Measurements from ENCODE around the gene GRM7. TPM values are rescaled to one million over a fixed set of nuclear protein-coding genes. Genes with fewer than 3 reads are reported as not detected.

Gene GRM7
- total and polyA plus RNA-seq, 2 experiments from 2014 or later = 0.40 TPM; not detected in 1

DNA sequence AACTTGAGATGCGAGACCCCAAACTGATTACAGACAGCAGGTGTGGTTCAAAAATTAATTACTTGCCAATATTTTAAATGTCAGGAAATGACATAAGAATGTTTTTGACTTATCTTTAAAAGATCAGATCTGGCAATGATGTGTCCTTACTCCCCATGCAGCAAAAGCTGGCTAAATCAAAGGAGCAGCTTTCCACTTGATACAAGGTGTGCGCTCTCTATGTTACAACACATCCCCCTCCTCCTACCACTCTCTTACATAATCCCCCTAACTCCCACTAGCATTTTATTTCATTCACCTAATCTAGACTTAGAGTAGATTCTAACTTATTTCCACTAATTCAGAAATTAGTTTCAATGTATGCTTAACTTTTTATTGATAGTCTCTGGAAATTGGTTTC, 609.0 kb downstream of the GRM7 start:
- TF ChIP-seq CREB1 (CRISPR knock-in tag; IDR thresholded peaks at IDR 0.05; ENCODE audit: low read depth) = no peak
- no peak for TF ChIP-seq STAT1 (IDR thresholded peaks at IDR 0.05; ENCODE audit: unreplicated experiment)
- TF ChIP-seq JUNB (IDR thresholded peaks at IDR 0.05; ENCODE audit: unreplicated experiment) = no peak
- TF ChIP-seq NANOG (IDR thresholded peaks at IDR 0.05; ENCODE audit: borderline replicate concordance) = no peak
- TF ChIP-seq, protein P1, sequence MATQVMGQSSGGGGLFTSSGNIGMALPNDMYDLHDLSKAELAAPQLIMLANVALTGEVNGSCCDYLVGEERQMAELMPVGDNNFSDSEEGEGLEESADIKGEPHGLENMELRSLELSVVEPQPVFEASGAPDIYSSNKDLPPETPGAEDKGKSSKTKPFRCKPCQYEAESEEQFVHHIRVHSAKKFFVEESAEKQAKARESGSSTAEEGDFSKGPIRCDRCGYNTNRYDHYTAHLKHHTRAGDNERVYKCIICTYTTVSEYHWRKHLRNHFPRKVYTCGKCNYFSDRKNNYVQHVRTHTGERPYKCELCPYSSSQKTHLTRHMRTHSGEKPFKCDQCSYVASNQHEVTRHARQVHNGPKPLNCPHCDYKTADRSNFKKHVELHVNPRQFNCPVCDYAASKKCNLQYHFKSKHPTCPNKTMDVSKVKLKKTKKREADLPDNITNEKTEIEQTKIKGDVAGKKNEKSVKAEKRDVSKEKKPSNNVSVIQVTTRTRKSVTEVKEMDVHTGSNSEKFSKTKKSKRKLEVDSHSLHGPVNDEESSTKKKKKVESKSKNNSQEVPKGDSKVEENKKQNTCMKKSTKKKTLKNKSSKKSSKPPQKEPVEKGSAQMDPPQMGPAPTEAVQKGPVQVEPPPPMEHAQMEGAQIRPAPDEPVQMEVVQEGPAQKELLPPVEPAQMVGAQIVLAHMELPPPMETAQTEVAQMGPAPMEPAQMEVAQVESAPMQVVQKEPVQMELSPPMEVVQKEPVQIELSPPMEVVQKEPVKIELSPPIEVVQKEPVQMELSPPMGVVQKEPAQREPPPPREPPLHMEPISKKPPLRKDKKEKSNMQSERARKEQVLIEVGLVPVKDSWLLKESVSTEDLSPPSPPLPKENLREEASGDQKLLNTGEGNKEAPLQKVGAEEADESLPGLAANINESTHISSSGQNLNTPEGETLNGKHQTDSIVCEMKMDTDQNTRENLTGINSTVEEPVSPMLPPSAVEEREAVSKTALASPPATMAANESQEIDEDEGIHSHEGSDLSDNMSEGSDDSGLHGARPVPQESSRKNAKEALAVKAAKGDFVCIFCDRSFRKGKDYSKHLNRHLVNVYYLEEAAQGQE (IDR thresholded peaks at IDR 0.05; ENCODE audit: unreplicated experiment) = no peak
- TF ChIP-seq, protein P2, sequence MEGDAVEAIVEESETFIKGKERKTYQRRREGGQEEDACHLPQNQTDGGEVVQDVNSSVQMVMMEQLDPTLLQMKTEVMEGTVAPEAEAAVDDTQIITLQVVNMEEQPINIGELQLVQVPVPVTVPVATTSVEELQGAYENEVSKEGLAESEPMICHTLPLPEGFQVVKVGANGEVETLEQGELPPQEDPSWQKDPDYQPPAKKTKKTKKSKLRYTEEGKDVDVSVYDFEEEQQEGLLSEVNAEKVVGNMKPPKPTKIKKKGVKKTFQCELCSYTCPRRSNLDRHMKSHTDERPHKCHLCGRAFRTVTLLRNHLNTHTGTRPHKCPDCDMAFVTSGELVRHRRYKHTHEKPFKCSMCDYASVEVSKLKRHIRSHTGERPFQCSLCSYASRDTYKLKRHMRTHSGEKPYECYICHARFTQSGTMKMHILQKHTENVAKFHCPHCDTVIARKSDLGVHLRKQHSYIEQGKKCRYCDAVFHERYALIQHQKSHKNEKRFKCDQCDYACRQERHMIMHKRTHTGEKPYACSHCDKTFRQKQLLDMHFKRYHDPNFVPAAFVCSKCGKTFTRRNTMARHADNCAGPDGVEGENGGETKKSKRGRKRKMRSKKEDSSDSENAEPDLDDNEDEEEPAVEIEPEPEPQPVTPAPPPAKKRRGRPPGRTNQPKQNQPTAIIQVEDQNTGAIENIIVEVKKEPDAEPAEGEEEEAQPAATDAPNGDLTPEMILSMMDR (conservative IDR thresholded peaks at IDR 0.05; ENCODE audit: low read depth in 2 of 2) = no peak
- TF ChIP-seq ZNF114 (CRISPR knock-in tag; IDR thresholded peaks at IDR 0.05) = no peak
- TF ChIP-seq, protein P3, sequence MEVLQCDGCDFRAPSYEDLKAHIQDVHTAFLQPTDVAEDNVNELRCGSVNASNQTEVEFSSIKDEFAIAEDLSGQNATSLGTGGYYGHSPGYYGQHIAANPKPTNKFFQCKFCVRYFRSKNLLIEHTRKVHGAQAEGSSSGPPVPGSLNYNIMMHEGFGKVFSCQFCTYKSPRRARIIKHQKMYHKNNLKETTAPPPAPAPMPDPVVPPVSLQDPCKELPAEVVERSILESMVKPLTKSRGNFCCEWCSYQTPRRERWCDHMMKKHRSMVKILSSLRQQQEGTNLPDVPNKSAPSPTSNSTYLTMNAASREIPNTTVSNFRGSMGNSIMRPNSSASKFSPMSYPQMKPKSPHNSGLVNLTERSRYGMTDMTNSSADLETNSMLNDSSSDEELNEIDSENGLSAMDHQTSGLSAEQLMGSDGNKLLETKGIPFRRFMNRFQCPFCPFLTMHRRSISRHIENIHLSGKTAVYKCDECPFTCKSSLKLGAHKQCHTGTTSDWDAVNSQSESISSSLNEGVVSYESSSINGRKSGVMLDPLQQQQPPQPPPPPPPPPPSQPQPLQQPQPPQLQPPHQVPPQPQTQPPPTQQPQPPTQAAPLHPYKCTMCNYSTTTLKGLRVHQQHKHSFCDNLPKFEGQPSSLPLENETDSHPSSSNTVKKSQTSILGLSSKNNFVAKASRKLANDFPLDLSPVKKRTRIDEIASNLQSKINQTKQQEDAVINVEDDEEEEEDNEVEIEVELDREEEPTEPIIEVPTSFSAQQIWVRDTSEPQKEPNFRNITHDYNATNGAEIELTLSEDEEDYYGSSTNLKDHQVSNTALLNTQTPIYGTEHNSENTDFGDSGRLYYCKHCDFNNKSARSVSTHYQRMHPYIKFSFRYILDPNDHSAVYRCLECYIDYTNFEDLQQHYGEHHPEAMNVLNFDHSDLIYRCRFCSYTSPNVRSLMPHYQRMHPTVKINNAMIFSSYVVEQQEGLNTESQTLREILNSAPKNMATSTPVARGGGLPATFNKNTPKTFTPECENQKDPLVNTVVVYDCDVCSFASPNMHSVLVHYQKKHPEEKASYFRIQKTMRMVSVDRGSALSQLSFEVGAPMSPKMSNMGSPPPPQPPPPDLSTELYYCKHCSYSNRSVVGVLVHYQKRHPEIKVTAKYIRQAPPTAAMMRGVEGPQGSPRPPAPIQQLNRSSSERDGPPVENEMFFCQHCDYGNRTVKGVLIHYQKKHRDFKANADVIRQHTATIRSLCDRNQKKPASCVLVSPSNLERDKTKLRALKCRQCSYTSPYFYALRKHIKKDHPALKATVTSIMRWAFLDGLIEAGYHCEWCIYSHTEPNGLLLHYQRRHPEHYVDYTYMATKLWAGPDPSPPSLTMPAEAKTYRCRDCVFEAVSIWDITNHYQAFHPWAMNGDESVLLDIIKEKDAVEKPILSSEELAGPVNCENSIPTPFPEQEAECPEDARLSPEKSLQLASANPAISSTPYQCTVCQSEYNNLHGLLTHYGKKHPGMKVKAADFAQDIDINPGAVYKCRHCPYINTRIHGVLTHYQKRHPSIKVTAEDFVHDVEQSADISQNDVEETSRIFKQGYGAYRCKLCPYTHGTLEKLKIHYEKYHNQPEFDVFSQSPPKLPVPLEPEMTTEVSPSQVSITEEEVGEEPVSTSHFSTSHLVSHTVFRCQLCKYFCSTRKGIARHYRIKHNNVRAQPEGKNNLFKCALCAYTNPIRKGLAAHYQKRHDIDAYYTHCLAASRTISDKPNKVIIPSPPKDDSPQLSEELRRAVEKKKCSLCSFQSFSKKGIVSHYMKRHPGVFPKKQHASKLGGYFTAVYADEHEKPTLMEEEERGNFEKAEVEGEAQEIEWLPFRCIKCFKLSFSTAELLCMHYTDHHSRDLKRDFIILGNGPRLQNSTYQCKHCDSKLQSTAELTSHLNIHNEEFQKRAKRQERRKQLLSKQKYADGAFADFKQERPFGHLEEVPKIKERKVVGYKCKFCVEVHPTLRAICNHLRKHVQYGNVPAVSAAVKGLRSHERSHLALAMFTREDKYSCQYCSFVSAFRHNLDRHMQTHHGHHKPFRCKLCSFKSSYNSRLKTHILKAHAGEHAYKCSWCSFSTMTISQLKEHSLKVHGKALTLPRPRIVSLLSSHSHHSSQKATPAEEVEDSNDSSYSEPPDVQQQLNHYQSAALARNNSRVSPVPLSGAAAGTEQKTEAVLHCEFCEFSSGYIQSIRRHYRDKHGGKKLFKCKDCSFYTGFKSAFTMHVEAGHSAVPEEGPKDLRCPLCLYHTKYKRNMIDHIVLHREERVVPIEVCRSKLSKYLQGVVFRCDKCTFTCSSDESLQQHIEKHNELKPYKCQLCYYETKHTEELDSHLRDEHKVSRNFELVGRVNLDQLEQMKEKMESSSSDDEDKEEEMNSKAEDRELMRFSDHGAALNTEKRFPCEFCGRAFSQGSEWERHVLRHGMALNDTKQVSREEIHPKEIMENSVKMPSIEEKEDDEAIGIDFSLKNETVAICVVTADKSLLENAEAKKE (CRISPR knock-in tag; IDR thresholded peaks at IDR 0.05) = no peak
- no peak for TF ChIP-seq EZH2 (IDR thresholded peaks at IDR 0.05; ENCODE audit: low read depth, unreplicated experiment)
- TF ChIP-seq POLR2AphosphoS5 (IDR thresholded peaks at IDR 0.05; ENCODE audit: low read depth) = no peak
- TF ChIP-seq, protein P4, sequence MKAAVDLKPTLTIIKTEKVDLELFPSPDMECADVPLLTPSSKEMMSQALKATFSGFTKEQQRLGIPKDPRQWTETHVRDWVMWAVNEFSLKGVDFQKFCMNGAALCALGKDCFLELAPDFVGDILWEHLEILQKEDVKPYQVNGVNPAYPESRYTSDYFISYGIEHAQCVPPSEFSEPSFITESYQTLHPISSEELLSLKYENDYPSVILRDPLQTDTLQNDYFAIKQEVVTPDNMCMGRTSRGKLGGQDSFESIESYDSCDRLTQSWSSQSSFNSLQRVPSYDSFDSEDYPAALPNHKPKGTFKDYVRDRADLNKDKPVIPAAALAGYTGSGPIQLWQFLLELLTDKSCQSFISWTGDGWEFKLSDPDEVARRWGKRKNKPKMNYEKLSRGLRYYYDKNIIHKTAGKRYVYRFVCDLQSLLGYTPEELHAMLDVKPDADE (IDR thresholded peaks at IDR 0.05) = no peak
- no peak for TF ChIP-seq ZNF331 (CRISPR knock-in tag; IDR thresholded peaks at IDR 0.05; ENCODE audit: low read depth)
- TF ChIP-seq EZH2phosphoT487 (IDR thresholded peaks at IDR 0.05; ENCODE audit: unreplicated experiment) = no peak
- no peaks in the 10 kb centered on the region for H3K79me2 ChIP-seq (replicated peaks; ENCODE audit: insufficient read depth)
- H3K4me3 ChIP-seq = no peak overlapping the region

More for the DNA sequence above, 609.0 kb downstream of the GRM7 start:
- Histone ChIP-seq H3F3A (replicated peaks; ENCODE audit: low read depth) (no peaks in the 10 kb centered on the region), H3K4me1 (ENCODE audit: insufficient read depth) (peaks cover under 1% of the 10 kb centered on the region), H3K27ac (ENCODE audit: low read depth) (no peak overlapping the region), H3K36me3 (ENCODE audit: insufficient read depth) (no peaks in the 10 kb centered on the region), H3K27me3 (ENCODE audit: insufficient read depth) (no peaks in the 10 kb centered on the region), H3K9me2 (ENCODE audit: insufficient read depth) (no peaks in the 10 kb centered on the region), H3K4me2 (no peak overlapping the region), H4K20me1 (replicated peaks; ENCODE audit: insufficient read depth) (no peaks in the 10 kb centered on the region), H2AFZ (no peak overlapping the region)
- ATAC-seq (no peak), DNase-seq (ENCODE audit: low spot score) (no peak)
- no peaks in the 10 kb centered on the region for H3K36me3 Mint-ChIP-seq (ENCODE audit: low read depth)
- H3K27me3 Mint-ChIP-seq (ENCODE audit: insufficient read depth, low read depth, poor library complexity) = no peaks in the 10 kb centered on the region
- no peaks in the 10 kb centered on the region for H3K9me3 Mint-ChIP-seq
- H3K27ac Mint-ChIP-seq = no peak overlapping the region
- H3K4me1 Mint-ChIP-seq = peaks cover under 1% of the 10 kb centered on the region; the same call in 2 of the 3 replicates
- H3K4me3 Mint-ChIP-seq = no peak overlapping the region
